DND-41 (cell line): Measurements from ENCODE around the gene TNFSF9.

ENCODE experiments used
- ATAC-seq: fragments of 200-7000 bp; cut with Tn5 transposase; 3 replicates; pipeline ENCODE4 v1.9.1; 2021; ENCODE audit warnings: low read depth; ENCODE audit not compliant: insufficient read depth
- DNase-seq: peaks from one replicate; pipeline ENCODE4 v3.0.0-alpha.2; 2020
- H2AFZ ChIP-seq: 2 replicates; pipeline ENCODE4 v1.6.0; 2012; ENCODE audit warnings: low read depth, low read length
- H3K27ac ChIP-seq: 2 replicates; pipeline ENCODE4 v1.5.1; 2012; ENCODE audit warnings: low read length, inconsistent platforms
- H3K27me3 ChIP-seq: fragments of 200-600 bp; sonication (generic); 2 replicates; pipeline ENCODE4 v1.6.0; 2012; ENCODE audit warnings: low read length, mild to moderate bottlenecking, inconsistent platforms; ENCODE audit not compliant: insufficient read depth, poor library complexity
- H3K36me3 ChIP-seq: 2 replicates; pipeline ENCODE4 v1.5.1; 2012; ENCODE audit warnings: low read length, inconsistent platforms; ENCODE audit not compliant: insufficient read depth
- H3K4me1 ChIP-seq: 2 replicates; pipeline ENCODE4 v1.5.1; 2012; ENCODE audit warnings: mild to moderate bottlenecking, low read length; ENCODE audit not compliant: insufficient read depth
- H3K4me2 ChIP-seq: 2 replicates; pipeline ENCODE4 v1.6.0; 2012; ENCODE audit warnings: mild to moderate bottlenecking, moderate library complexity, low read length, inconsistent platforms; ENCODE audit not compliant: insufficient read depth
- H3K4me3 ChIP-seq, 2 experiments: fragments of 200-600 bp in 1 of 2; shearing (Covaris generic) in 1 of 2; 2 replicates each; pipeline ENCODE4 v1.5.1; 2012 to 2016; ENCODE audit warnings: inconsistent platforms in 2 of 2, low read length in 2 of 2, mild to moderate bottlenecking in 2 of 2, low read depth in 1 of 2, moderate library complexity in 1 of 2
- H3K79me2 ChIP-seq: 2 replicates; pipeline ENCODE4 v1.6.0; 2012; ENCODE audit warnings: low read length, inconsistent platforms; ENCODE audit not compliant: insufficient read depth
- H3K9ac ChIP-seq: 2 replicates; pipeline ENCODE4 v1.6.0; 2012; ENCODE audit warnings: low read depth, mild to moderate bottlenecking, inconsistent platforms, low read length, moderate library complexity
- H3K9me3 ChIP-seq: 2 replicates; pipeline ENCODE4 v1.5.1; 2012; ENCODE audit warnings: low read length, moderate library complexity, mild to moderate bottlenecking, inconsistent platforms; ENCODE audit not compliant: insufficient read depth, severe bottlenecking
- H4K20me1 ChIP-seq: 2 replicates; pipeline ENCODE4 v1.6.0; 2012; ENCODE audit warnings: low read length; ENCODE audit not compliant: insufficient read depth
- CTCF ChIP-seq: IDR thresholded peaks from 2 replicates; pipeline ENCODE4 v1.5.1; 2012; ENCODE audit warnings: borderline replicate concordance, low read length, moderate library complexity, mild to moderate bottlenecking; ENCODE audit not compliant: poor library complexity, severe bottlenecking; ENCODE audit errors: extremely low read depth
- EZH2 ChIP-seq: IDR thresholded peaks from 3 replicates; pipeline ENCODE4 v1.6.1; 2012; ENCODE audit warnings: borderline replicate concordance, low read depth, mild to moderate bottlenecking, moderate library complexity, low read length, inconsistent platforms; ENCODE audit not compliant: severe bottlenecking

The TNFSF9 gene

DNA sequence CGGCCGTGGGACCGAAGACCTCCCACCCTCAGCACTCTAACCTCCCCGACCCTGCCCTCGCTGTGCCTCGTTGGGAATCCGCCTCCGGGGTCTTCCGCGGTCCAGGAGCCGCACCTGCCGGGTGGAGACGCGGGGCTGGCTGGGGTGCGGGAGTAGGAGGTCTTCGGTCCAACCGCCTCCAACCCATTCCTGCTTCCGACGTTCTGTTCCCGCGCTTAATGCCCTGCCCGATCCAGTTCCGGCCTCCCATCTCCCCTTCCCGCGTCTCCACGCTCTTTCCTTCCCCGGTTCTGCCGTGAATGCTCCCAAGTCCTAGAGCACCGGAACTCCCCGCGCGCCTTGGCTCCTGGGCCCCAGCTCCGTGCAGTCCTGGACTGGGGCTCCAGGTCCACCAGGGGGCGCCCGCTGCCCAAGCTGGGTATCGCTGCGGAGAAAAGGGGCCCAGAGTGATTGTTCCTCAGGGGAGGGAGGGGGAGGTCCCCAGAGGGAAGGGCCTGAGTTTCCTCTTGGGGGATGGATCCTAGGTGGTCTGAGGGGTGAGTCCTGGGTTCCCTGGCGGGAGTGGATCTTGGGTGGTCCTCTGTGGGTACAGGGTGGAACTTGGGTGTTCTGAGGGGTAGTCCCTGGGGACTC, 14.1 kb upstream of the TNFSF9 start:
- DNase-seq = peak; percentile 92

GRCh38 chr19:6518145-6518911, 12.5 kb upstream of the TNFSF9 start:
- H3K9ac ChIP-seq = no peak overlapping the region
- H2AFZ ChIP-seq = no peak overlapping the region
- peak overlapping the region; percentile 36; the same call in 1 of the 2 replicates for H3K4me2 ChIP-seq
- no peak overlapping the region for H3K27ac ChIP-seq
- TF ChIP-seq EZH2 = no peak
- no peak for TF ChIP-seq CTCF
- H4K20me1 ChIP-seq = no peaks in the 10 kb centered on the region
- ATAC-seq = no peak
- H3K4me3 ChIP-seq = no peak overlapping the region
- H3K79me2 ChIP-seq = no peaks in the 10 kb centered on the region
- peak; percentile 24 for DNase-seq
- H3K36me3 ChIP-seq = no peaks in the 10 kb centered on the region
- H3K9me3 ChIP-seq = no peaks in the 10 kb centered on the region
- peaks cover 34% of the 10 kb centered on the region for H3K4me1 ChIP-seq
- H3K27me3 ChIP-seq = no peaks in the 10 kb centered on the region

More for the DNA sequence above, 14.1 kb upstream of the TNFSF9 start:
- H3K4me2 ChIP-seq = peak overlapping the region; percentile 93
- H3K27me3 ChIP-seq = no peaks in the 10 kb centered on the region
- H3K79me2 ChIP-seq = no peaks in the 10 kb centered on the region
- H2AFZ ChIP-seq = peak overlapping the region; percentile 97
- peaks cover 29% of the 10 kb centered on the region for H3K4me1 ChIP-seq
- peak overlapping the region; percentile 32 to 69 for H3K4me3 ChIP-seq
- no peaks in the 10 kb centered on the region for H3K36me3 ChIP-seq
- peak overlapping the region; percentile 75 for H3K9ac ChIP-seq
- TF ChIP-seq CTCF (peak; percentile 100), EZH2 (no peak)
- ATAC-seq = peak; percentile 87
- H3K9me3 ChIP-seq = no peaks in the 10 kb centered on the region
- no peaks in the 10 kb centered on the region for H4K20me1 ChIP-seq
- peak overlapping the region; percentile 86 for H3K27ac ChIP-seq

DNA sequence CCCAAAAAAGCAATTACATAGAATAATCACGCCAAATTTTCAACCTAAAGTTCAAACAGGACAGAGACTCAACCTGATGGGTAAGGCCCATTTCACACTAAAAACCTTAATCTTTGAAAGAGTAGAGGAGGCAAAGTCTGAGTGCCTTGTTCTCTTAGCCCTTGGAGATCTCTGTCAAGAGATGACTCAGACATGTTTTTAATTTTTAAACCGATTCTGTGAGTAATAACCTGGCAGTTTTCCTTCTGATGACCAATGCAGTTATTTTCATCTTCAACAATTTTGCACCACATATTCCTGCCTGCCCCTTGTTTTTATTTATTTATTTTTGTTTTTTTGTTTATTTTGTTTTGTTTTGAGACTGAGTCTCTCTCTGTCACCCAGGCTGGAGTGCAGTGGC, 11.5 kb upstream of the TNFSF9 start:
- H3K79me2 ChIP-seq = no peaks in the 10 kb centered on the region
- peaks cover 34% of the 10 kb centered on the region for H3K4me1 ChIP-seq
- no peak overlapping the region for H3K4me3 ChIP-seq
- DNase-seq (no peak), ATAC-seq (no peak)
- no peaks in the 10 kb centered on the region for H3K36me3 ChIP-seq
- no peaks in the 10 kb centered on the region for H3K27me3 ChIP-seq
- no peak overlapping the region for H2AFZ ChIP-seq
- no peak overlapping the region for H3K9ac ChIP-seq
- H3K27ac ChIP-seq = no peak overlapping the region
- H3K4me2 ChIP-seq = no peak overlapping the region
- no peaks in the 10 kb centered on the region for H3K9me3 ChIP-seq
- no peaks in the 10 kb centered on the region for H4K20me1 ChIP-seq
- TF ChIP-seq EZH2 = no peak
- no peak for TF ChIP-seq CTCF
